H1 (cell line): ENCODE data around the gene PDLIM4. TPM values are rescaled to one million over a fixed set of nuclear protein-coding genes. Genes with fewer than 3 reads are reported as not detected.

Experiments
- CTCF ChIA-PET: fragments of 300-600 bp; sonication (Branson Sonifier 250); formaldehyde crosslinking; loops from one replicate; lab custom pipeline; 2021; ENCODE audit not compliant: partially characterized antibody; lab: Charles Lee
- POLR2A ChIA-PET: fragments of 300-600 bp; sonication (Branson Sonifier 250); formaldehyde crosslinking; loops from one replicate; lab custom pipeline; 2021; ENCODE audit warnings: inconsistent platforms; ENCODE audit not compliant: partially characterized antibody; lab: Charles Lee
- DNase-seq, 2 experiments: peaks; one replicate each; pipeline versions ENCODE4 v3.0.0 to v3.0.0-alpha.2; 2010 to 2022; ENCODE audit warnings: low spot score in 2 of 2, low read depth in 1 of 2, mixed read lengths in 1 of 2
- FAIRE-seq: peaks from 2 replicates; lab custom pipeline; 2011; peaks lifted over from hg19 to GRCh38; lab: Jason Lieb, UNC
- H2AFZ ChIP-seq: 2 replicates; pipeline ENCODE4 v1.8.1; 2012; ENCODE audit warnings: low read length, inconsistent platforms
- H2AK5ac ChIP-seq: 2 replicates; pipeline ENCODE4 v1.6.1; 2013; ENCODE audit warnings: low read depth, low read length
- H2BK120ac ChIP-seq: replicated peaks from 2 replicates; pipeline ENCODE3; 2013; ENCODE audit warnings: low read depth, low read length, inconsistent platforms
- H2BK12ac ChIP-seq: 2 replicates; pipeline ENCODE4 v1.6.1; 2013; ENCODE audit warnings: low read depth, low read length
- H2BK15ac ChIP-seq: 2 replicates; pipeline ENCODE4 v1.6.1; 2013; ENCODE audit warnings: low read length
- H2BK20ac ChIP-seq: 2 replicates; pipeline ENCODE4 v1.6.1; 2013; ENCODE audit warnings: low read length
- H2BK5ac ChIP-seq: 2 replicates; pipeline ENCODE4 v1.6.1; 2013; ENCODE audit warnings: low read depth, low read length
- H3K14ac ChIP-seq: 2 replicates; pipeline ENCODE4 v1.6.1; 2013; ENCODE audit warnings: inconsistent platforms; ENCODE audit not compliant: insufficient read length
- H3K18ac ChIP-seq: 2 replicates; pipeline ENCODE4 v1.6.1; 2013; ENCODE audit warnings: low read length; ENCODE audit errors: extremely low read depth
- H3K23ac ChIP-seq: 2 replicates; pipeline ENCODE4 v1.6.1; 2013; ENCODE audit warnings: inconsistent platforms; ENCODE audit not compliant: insufficient read length
- H3K23me2 ChIP-seq: 2 replicates; pipeline ENCODE4 v1.6.1; 2013; ENCODE audit warnings: low read depth, low read length
- H3K27ac ChIP-seq: 2 replicates; pipeline ENCODE4 v1.6.1; 2011; ENCODE audit warnings: low read depth, low read length, inconsistent platforms
- H3K27me3 ChIP-seq, 4 experiments: replicated peaks in 1 of 4; 1 replicate in 1 of 4; 2 replicates in 3 of 4; pipeline versions ENCODE4 v1.6.1 to v1.8.1; 2011 to 2013; ENCODE audit warnings: low read length in 3 of 4, mild to moderate bottlenecking in 3 of 4, inconsistent platforms in 2 of 4, mixed read lengths in 2 of 4, moderate library complexity in 1 of 4; ENCODE audit not compliant: control insufficient read depth in 3 of 4, insufficient read depth in 3 of 4; ENCODE audit errors: extremely low read depth in 1 of 4
- H3K36me3 ChIP-seq, 4 experiments: 2 replicates each; pipeline versions ENCODE4 v1.6.1 to v1.8.1; 2011 to 2013; ENCODE audit warnings: mild to moderate bottlenecking in 4 of 4, low read length in 3 of 4, moderate library complexity in 2 of 4, control low read depth in 1 of 4, inconsistent platforms in 1 of 4; ENCODE audit not compliant: insufficient read depth in 4 of 4, control insufficient read depth in 2 of 4
- H3K4ac ChIP-seq: replicated peaks from 2 replicates; pipeline ENCODE3; 2013; ENCODE audit warnings: low read length, low read depth, mixed read lengths, inconsistent platforms; ENCODE audit not compliant: insufficient read length
- H3K4me1 ChIP-seq, 4 experiments: replicated peaks in 1 of 4; 1 replicate in 1 of 4; 2 replicates in 3 of 4; pipeline versions ENCODE4 v1.6.1 to v1.8.1; 2011 to 2013; ENCODE audit warnings: low read length in 3 of 4, inconsistent platforms in 2 of 4, mixed read lengths in 1 of 4; ENCODE audit not compliant: insufficient read depth in 4 of 4, control insufficient read depth in 3 of 4
- H3K4me2 ChIP-seq, 2 experiments: 2 replicates each; pipeline versions ENCODE4 v1.6.1 to v1.8.1; 2011 to 2013; ENCODE audit warnings: low read depth in 2 of 2, low read length in 2 of 2, control low read depth in 1 of 2, inconsistent platforms in 1 of 2, mild to moderate bottlenecking in 1 of 2; ENCODE audit not compliant: insufficient read depth in 1 of 2
- H3K4me3 ChIP-seq, 4 experiments: fragments of 200-600, 300-600 bp in 1 of 4; sonication (generic), shearing (Covaris generic), sonication (Bioruptor Twin) in 1 of 4; 2 replicates each; pipeline versions ENCODE4 v1.5.1 to v1.8.1; 2011 to 2016; ENCODE audit warnings: low read length in 4 of 4, low read depth in 3 of 4, control low read depth in 2 of 4, inconsistent platforms in 2 of 4, mild to moderate bottlenecking in 2 of 4, mixed read lengths in 1 of 4, moderate library complexity in 1 of 4; ENCODE audit not compliant: insufficient read depth in 2 of 4; ENCODE audit errors: extremely low read depth in 1 of 4
- H3K56ac ChIP-seq: replicated peaks from 2 replicates; pipeline ENCODE3; 2013; ENCODE audit warnings: low read depth, mild to moderate bottlenecking, mixed read lengths, low read length, inconsistent platforms; ENCODE audit not compliant: insufficient read length
- H3K79me1 ChIP-seq: 2 replicates; pipeline ENCODE4 v1.6.1; 2013; ENCODE audit warnings: low read depth, low read length, control low read depth
- H3K79me2 ChIP-seq, 2 experiments: 2 replicates each; pipeline versions ENCODE4 v1.6.1 to v1.8.1; 2012 to 2013; ENCODE audit warnings: low read length in 2 of 2, mild to moderate bottlenecking in 2 of 2, inconsistent platforms in 1 of 2; ENCODE audit not compliant: insufficient read depth in 2 of 2, control insufficient read depth in 1 of 2
- H3K9ac ChIP-seq, 4 experiments: replicated peaks in 1 of 4; 1 replicate in 1 of 4; 2 replicates in 3 of 4; pipeline versions ENCODE4 v1.6.1 to v1.8.1; 2011 to 2013; ENCODE audit warnings: low read depth in 3 of 4, low read length in 3 of 4, control low read depth in 2 of 4, mild to moderate bottlenecking in 2 of 4, moderate library complexity in 2 of 4, inconsistent platforms in 1 of 4; ENCODE audit errors: extremely low read depth in 1 of 4
- H3K9me3 ChIP-seq, 2 experiments: 2 replicates each; pipeline versions ENCODE4 v1.6.1 to v1.8.1; 2012 to 2013; ENCODE audit warnings: mild to moderate bottlenecking in 2 of 2, moderate library complexity in 2 of 2, control low read depth in 1 of 2, inconsistent platforms in 1 of 2, low read depth in 1 of 2, low read length in 1 of 2, mixed read lengths in 1 of 2; ENCODE audit not compliant: insufficient read depth in 2 of 2
- H4K20me1 ChIP-seq, 2 experiments: replicated peaks in 1 of 2; 2 replicates each; pipeline versions ENCODE3 to v1.8.1; 2011 to 2013; ENCODE audit warnings: inconsistent platforms in 2 of 2, low read length in 2 of 2, mild to moderate bottlenecking in 1 of 2; ENCODE audit not compliant: insufficient read depth in 2 of 2, control insufficient read depth in 1 of 2
- H4K5ac ChIP-seq: 2 replicates; pipeline ENCODE4 v1.6.1; 2013; ENCODE audit warnings: low read length, low read depth, mixed read lengths, inconsistent platforms; ENCODE audit not compliant: insufficient read length
- H4K8ac ChIP-seq: 2 replicates; pipeline ENCODE4 v1.8.0; 2013; ENCODE audit warnings: mild to moderate bottlenecking, moderate library complexity, low read length, inconsistent platforms; ENCODE audit not compliant: insufficient read depth; ENCODE audit errors: extremely low read depth
- H4K91ac ChIP-seq: replicated peaks from 2 replicates; pipeline ENCODE3; 2013; ENCODE audit warnings: low read length, mixed read lengths, inconsistent platforms; ENCODE audit not compliant: insufficient read length
- HDAC2 ChIP-seq, 2 experiments: fragments of 300-600 bp in 1 of 2; sonication (generic) in 1 of 2; IDR thresholded peaks; 2 replicates each; pipeline ENCODE4 v1.6.1; 2011 to 2012; ENCODE audit warnings: low read depth in 2 of 2, low read length in 2 of 2, mild to moderate bottlenecking in 2 of 2, moderate library complexity in 2 of 2, borderline replicate concordance in 1 of 2, inconsistent platforms in 1 of 2
- RBBP5 ChIP-seq: IDR thresholded peaks from 2 replicates; pipeline ENCODE4 v1.7.1; 2012; ENCODE audit warnings: low read depth, mild to moderate bottlenecking, inconsistent platforms, low read length, moderate library complexity, borderline replicate concordance
- WGBS, 2 experiments: shearing (Covaris generic) in 1 of 2; methylation state at CpG; one replicate each; pipeline versions ENCODE4 v1.1.6 to v1.1.7; 2013 to 2015; ENCODE audit warnings: low lambda C conversion rate in 2 of 2, mixed read lengths in 2 of 2, inconsistent platforms in 1 of 2, low coverage in 1 of 2, missing lambda C conversion rate in 1 of 2; ENCODE audit not compliant: insufficient replicate concordance in 2 of 2, insufficient coverage in 1 of 2, insufficient read length in 1 of 2; ENCODE audit errors: extremely low coverage in 1 of 2, missing lambda C conversion rate in 1 of 2; 5-methylcytosine and 5-hydroxymethylcytosine counted together
- polyA plus RNA-seq, 7 experiments: library from polyadenylated mRNA; depleted of rRNA in 3 of 7; stranded (reverse) in 5 of 7; unstranded in 2 of 7; fragments of >200 nt in 5 of 7; fragments of 200-250 nt in 2 of 7; gene quantifications; 1 replicate in 5 of 7; 2 replicates in 1 of 7; 4 replicates in 1 of 7; pipeline versions ENCODE4 v1.2.1 to v1.2.3, GENCODE V29; 2011 to 2013; ENCODE audit warnings: missing spikeins in 2 of 7, mixed read lengths in 2 of 7
- total RNA-seq: library from RNA; stranded (reverse); fragmentation: NEBNext Ultra II Directional; extraction: Animal tissue kit (Norgen Biotek cat#: 25700); gene quantifications from 2 replicates; pipeline ENCODE4 v1.2.1, GENCODE V29; 2021

The PDLIM4 gene
- total and polyA plus RNA-seq, 2 of the 8 experiments (the other 6 are each of a cell fraction or from before 2014, with no cell fraction given), result 10.7 to 29.1 TPM

GRCh38 chr5:132256783-132257130, 739 bp upstream of the PDLIM4 start:
- TF ChIP-seq RBBP5 (0 out of 2 replicates have a peak, but pooled peaks have one; percentile 16), HDAC2 (IDR thresholded peaks at IDR 0.05; ENCODE audit: borderline replicate concordance in 1 of 2, low read depth in 2 of 2, low read length in 2 of 2) (no peak)
- TF ChIP-seq, all 59 proteins: peak for 1
- H2BK5ac ChIP-seq, result no peak overlapping the region; the same call in 1 of the 2 replicates
- peaks cover 10% of the 10 kb centered on the region; the same call in 1 of the 2 replicates for H3K23me2 ChIP-seq
- FAIRE-seq (no peak), DNase-seq (no peak)
- H3K18ac ChIP-seq, result peak overlapping the region; percentile 80; the same call in 1 of the 2 replicates
- no peaks in the 10 kb centered on the region for H3K9me3 ChIP-seq
- H3K36me3 ChIP-seq, result no peaks in the 10 kb centered on the region
- no peak overlapping the region for H2BK20ac ChIP-seq
- ChIA-PET CTCF (interaction anchor here (2.2 to 5.2 kb wide), 2 partner anchors 17 to 243 kb away, joined by 9 to 40 read pairs; no protein-coding TSS in a partner anchor), POLR2A (interaction anchor here (1.0 kb wide), 1 partner anchor 22 kb away, joined by 5 read pairs; no protein-coding TSS in a partner anchor)
- H3K56ac ChIP-seq, result no peak overlapping the region
- H3K79me1 ChIP-seq, result no peaks in the 10 kb centered on the region; the same call in 1 of the 2 replicates
- no peaks in the 10 kb centered on the region for H3K79me2 ChIP-seq
- peaks cover 0 to 19% (median 6%) of the 10 kb centered on the region in 4 experiments; a peak in 6 of 7 replicates for H3K4me1 ChIP-seq
- peak overlapping the region; percentile 81; the same call in 1 of the 2 replicates for H4K8ac ChIP-seq
- no peak overlapping the region for H2BK120ac ChIP-seq
- no peak overlapping the region for H2BK15ac ChIP-seq
- no peak overlapping the region for H3K4ac ChIP-seq
- H4K91ac ChIP-seq, result no peak overlapping the region
- H3K23ac ChIP-seq, result no peak overlapping the region
- peak overlapping the region; percentile 88 for H2AFZ ChIP-seq
- H3K14ac ChIP-seq, result no peak overlapping the region
- H3K9ac ChIP-seq, result no peak overlapping the region
- H4K5ac ChIP-seq, result peak overlapping the region; percentile 55
- H2AK5ac ChIP-seq, result no peak overlapping the region
- peak overlapping the region; percentile 40 to 63 (median 47); a peak in 7 of 8 replicates for H3K4me3 ChIP-seq
- no peaks in the 10 kb centered on the region for H4K20me1 ChIP-seq
- H3K4me2 ChIP-seq, result peak overlapping the region; percentile 74 to 85
- peaks cover 0 to 10% (median 9%) of the 10 kb centered on the region in 4 experiments; a peak in 3 of 7 replicates for H3K27me3 ChIP-seq
- no peak overlapping the region for H3K27ac ChIP-seq
- WGBS, 2 experiments, result 79% methylated on average over 6 of the region's 6 CpGs; no CpG with 5 or more reads in 1 of the 2 experiments
- peak overlapping the region; percentile 68; the same call in 1 of the 2 replicates for H2BK12ac ChIP-seq
